Activated naive CD8-positive, alpha-beta T cell treated with anti-CD3 and anti-CD28 coated beads, Interleukin-2, amount 10 ng/mL, durations not matched to agents 7 days and 5 days (primary cell): ENCODE results near the gene MAGEC1. TPM values are rescaled to one million over a fixed set of nuclear protein-coding genes. Genes with fewer than 3 reads are reported as not detected.

Experiments used
- ATAC-seq: fragments of 150-1000 bp; cut with Tn5 transposase; one replicate; pipeline ENCODE4 v1.10.0; 2021; ENCODE audit warnings: low read depth, moderate library complexity
- POLR2A ChIA-PET: fragments of 350-600 bp; sonication (Branson Sonifier 250); formaldehyde crosslinking; loops from one replicate; lab custom pipeline; 2021; ENCODE audit warnings: antibody characterized with exemption; lab: Charles Lee
- DNase-seq: peaks from one replicate; pipeline ENCODE4 v3.0.0; 2021
- H3K27ac Mint-ChIP-seq: one replicate; pipeline ENCODE4 v1.8.0; 2022; ENCODE audit warnings: mild to moderate bottlenecking, mixed read lengths
- H3K27me3 Mint-ChIP-seq: one replicate; pipeline ENCODE4 v1.8.0; 2022; ENCODE audit warnings: mild to moderate bottlenecking, moderate library complexity, mixed read lengths
- H3K36me3 Mint-ChIP-seq: one replicate; pipeline ENCODE4 v1.8.0; 2021; ENCODE audit warnings: mild to moderate bottlenecking, mixed read lengths
- H3K4me1 Mint-ChIP-seq: one replicate; pipeline ENCODE4 v1.8.0; 2021; ENCODE audit warnings: mixed read lengths
- H3K4me3 Mint-ChIP-seq: one replicate; pipeline ENCODE4 v1.8.0; 2022; ENCODE audit warnings: mild to moderate bottlenecking, moderate library complexity, mixed read lengths
- H3K9me3 Mint-ChIP-seq: one replicate; pipeline ENCODE4 v1.8.0; 2021; ENCODE audit warnings: mixed read lengths
- total RNA-seq, 2 experiments: library from RNA; stranded (reverse); gene quantifications; one replicate each; pipeline ENCODE4 v1.2.3, GENCODE V29; 2021

Gene MAGEC1
- total RNA-seq, 2 experiments from 2014 or later, result not detected

GRCh38 chrX:141936080-141936479, 32.4 kb downstream of the MAGEC1 start:
- no peaks in the 10 kb centered on the region for H3K4me1 Mint-ChIP-seq
- H3K9me3 Mint-ChIP-seq, result no peaks in the 10 kb centered on the region
- POLR2A ChIA-PET, result no interaction called here
- no peak overlapping the region for H3K4me3 Mint-ChIP-seq
- no peak for DNase-seq
- no peaks in the 10 kb centered on the region for H3K36me3 Mint-ChIP-seq
- H3K27ac Mint-ChIP-seq, result no peak overlapping the region
- no peaks in the 10 kb centered on the region for H3K27me3 Mint-ChIP-seq
- no peak for ATAC-seq

- POLR2A ChIA-PET, result no interaction called here
- ATAC-seq (no peak), DNase-seq (no peak)
- Mint-ChIP-seq H3K4me3 (no peak overlapping the region), H3K27me3 (no peaks in the 10 kb centered on the region), H3K36me3 (no peaks in the 10 kb centered on the region), H3K9me3 (no peaks in the 10 kb centered on the region), H3K27ac (no peak overlapping the region), H3K4me1 (no peaks in the 10 kb centered on the region)
Observed at GRCh38 chrX:141941234-141941633, 37.5 kb downstream of the MAGEC1 start.

GRCh38 chrX:141945426-141945825, 41.7 kb downstream of the MAGEC1 start:
- DNase-seq, result no peak
- Mint-ChIP-seq H3K4me1 (no peaks in the 10 kb centered on the region), H3K4me3 (no peak overlapping the region), H3K27me3 (no peaks in the 10 kb centered on the region), H3K36me3 (no peaks in the 10 kb centered on the region), H3K27ac (no peak overlapping the region), H3K9me3 (no peaks in the 10 kb centered on the region)
- POLR2A ChIA-PET, result no interaction called here
- ATAC-seq, result no peak

- DNase-seq (no peak), ATAC-seq (no peak)
- H3K4me1 Mint-ChIP-seq, result no peaks in the 10 kb centered on the region
- no peak overlapping the region for H3K4me3 Mint-ChIP-seq
- POLR2A ChIA-PET, result no interaction called here
- no peaks in the 10 kb centered on the region for H3K9me3 Mint-ChIP-seq
- no peaks in the 10 kb centered on the region for H3K36me3 Mint-ChIP-seq
- H3K27me3 Mint-ChIP-seq, result no peaks in the 10 kb centered on the region
- H3K27ac Mint-ChIP-seq, result no peak overlapping the region
Observed at GRCh38 chrX:141947350-141947749, 43.7 kb downstream of the MAGEC1 start.

- no peaks in the 10 kb centered on the region for H3K27me3 Mint-ChIP-seq
Observed at GRCh38 chrX:141952603-141953002, 48.9 kb downstream of the MAGEC1 start.

GRCh38 chrX:141958675-141959074, 55.0 kb downstream of the MAGEC1 start:
- H3K27ac Mint-ChIP-seq, result no peak overlapping the region
- DNase-seq (no peak), ATAC-seq (no peak)
- no peaks in the 10 kb centered on the region for H3K36me3 Mint-ChIP-seq
- no peaks in the 10 kb centered on the region for H3K4me1 Mint-ChIP-seq
- no peaks in the 10 kb centered on the region for H3K27me3 Mint-ChIP-seq
- POLR2A ChIA-PET, result no interaction called here
- H3K9me3 Mint-ChIP-seq, result no peaks in the 10 kb centered on the region
- H3K4me3 Mint-ChIP-seq, result no peak overlapping the region

More at GRCh38 chrX:141952603-141953002, 48.9 kb downstream of the MAGEC1 start:
- no peaks in the 10 kb centered on the region for H3K4me1 Mint-ChIP-seq
- no peak overlapping the region for H3K4me3 Mint-ChIP-seq
- no peaks in the 10 kb centered on the region for H3K9me3 Mint-ChIP-seq
- H3K36me3 Mint-ChIP-seq, result no peaks in the 10 kb centered on the region
- no peak overlapping the region for H3K27ac Mint-ChIP-seq
- DNase-seq (no peak), ATAC-seq (no peak)
- POLR2A ChIA-PET, result no interaction called here

Other genes with a start within 250 kb of the MAGEC1 start
- not detected for gene SPANXD, start 205.2 kb upstream of the MAGEC1 start, total RNA-seq
- gene MAGEC3, start 65.6 kb upstream of the MAGEC1 start, total RNA-seq, result not detected